Lower leg skin (tissue), 3 donors: ENCODE data around the gene CDKN2B-AS1.

ENCODE experiments used
- POLR2A ChIP-seq, 2 donors: fragments of 450-650 bp; IDR thresholded peaks; one replicate each; pipeline ENCODE4 v1.6.1; 2016 to 2017; ENCODE audit warnings: antibody characterized with exemption in 2 of 2, mild to moderate bottlenecking in 1 of 2, moderate library complexity in 1 of 2
- TF ChIP-seq, protein P1 (sequence below), 3 donors: fragments of 450-650 bp; IDR thresholded peaks; one replicate each; pipeline ENCODE4 v1.5.1; 2016; ENCODE audit warnings: antibody characterized with exemption in 3 of 3, mild to moderate bottlenecking in 3 of 3, moderate library complexity in 2 of 3

DNA sequence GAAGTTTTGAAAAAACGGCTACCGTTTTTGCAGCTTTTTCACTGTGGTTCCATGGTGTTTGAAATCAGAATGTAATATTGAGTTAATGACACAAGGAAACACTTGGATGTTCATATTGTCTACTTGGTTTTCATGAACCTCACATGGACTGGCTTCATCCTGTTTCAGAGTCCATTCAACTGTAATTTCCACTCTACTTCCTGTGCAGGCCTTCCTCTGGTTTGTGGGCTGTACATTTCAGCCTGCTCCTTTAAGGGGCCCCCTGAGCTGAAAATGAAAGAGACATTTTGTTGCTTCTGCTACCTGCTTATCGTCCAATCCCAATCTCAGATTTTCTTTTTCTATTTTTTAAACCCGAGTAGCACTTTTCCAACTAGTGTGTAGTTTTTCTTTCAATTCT, 56.3 kb downstream of the CDKN2B-AS1 start:
- TF ChIP-seq, protein P1, sequence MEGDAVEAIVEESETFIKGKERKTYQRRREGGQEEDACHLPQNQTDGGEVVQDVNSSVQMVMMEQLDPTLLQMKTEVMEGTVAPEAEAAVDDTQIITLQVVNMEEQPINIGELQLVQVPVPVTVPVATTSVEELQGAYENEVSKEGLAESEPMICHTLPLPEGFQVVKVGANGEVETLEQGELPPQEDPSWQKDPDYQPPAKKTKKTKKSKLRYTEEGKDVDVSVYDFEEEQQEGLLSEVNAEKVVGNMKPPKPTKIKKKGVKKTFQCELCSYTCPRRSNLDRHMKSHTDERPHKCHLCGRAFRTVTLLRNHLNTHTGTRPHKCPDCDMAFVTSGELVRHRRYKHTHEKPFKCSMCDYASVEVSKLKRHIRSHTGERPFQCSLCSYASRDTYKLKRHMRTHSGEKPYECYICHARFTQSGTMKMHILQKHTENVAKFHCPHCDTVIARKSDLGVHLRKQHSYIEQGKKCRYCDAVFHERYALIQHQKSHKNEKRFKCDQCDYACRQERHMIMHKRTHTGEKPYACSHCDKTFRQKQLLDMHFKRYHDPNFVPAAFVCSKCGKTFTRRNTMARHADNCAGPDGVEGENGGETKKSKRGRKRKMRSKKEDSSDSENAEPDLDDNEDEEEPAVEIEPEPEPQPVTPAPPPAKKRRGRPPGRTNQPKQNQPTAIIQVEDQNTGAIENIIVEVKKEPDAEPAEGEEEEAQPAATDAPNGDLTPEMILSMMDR (IDR thresholded peaks at IDR 0.05), result no peak
- TF ChIP-seq POLR2A (IDR thresholded peaks at IDR 0.05), result no peak
